Heart left ventricle (tissue), 16 donors: ENCODE data around the gene GATA5. TPM values are rescaled to one million over a fixed set of nuclear protein-coding genes. Genes with fewer than 3 reads are reported as not detected.
"Not testable (repeated sequence)": the region's sequence is repeated elsewhere in the genome, so short reads cannot be mapped to it uniquely, and the experiment has no call there.

Experiments used
- ATAC-seq, 4 donors: fragments of 200-7000 bp; cut with Tn5 transposase; one replicate each; pipeline ENCODE4 v1.9.1; 2020 to 2022; ENCODE audit warnings: moderate library complexity in 4 of 4, mild to moderate bottlenecking in 3 of 4, moderate number of reproducible peaks in 1 of 4
- DNase-seq, 5 donors: peaks; one replicate each; pipeline ENCODE4 v3.0.0-alpha.2; 2020
- H3K27ac ChIP-seq, 12 donors: fragments of 200-600 bp; sonication (generic) in 4 of 12; one replicate each; pipeline versions ENCODE4 v1.5.0 to v1.8.0; 2016 to 2022; ENCODE audit warnings: mild to moderate bottlenecking in 2 of 12
- H3K27me3 ChIP-seq, 9 donors: fragments of 200-600 bp; sonication (generic) in 2 of 9; one replicate each; pipeline versions ENCODE4 v1.5.1 to v1.8.0; 2016 to 2022; ENCODE audit warnings: mild to moderate bottlenecking in 3 of 9
- H3K36me3 ChIP-seq, 9 donors: fragments of 200-600 bp; sonication (generic) in 2 of 9; one replicate each; pipeline versions ENCODE4 v1.5.0 to v1.8.0; 2018 to 2022; ENCODE audit warnings: mild to moderate bottlenecking in 2 of 9
- H3K4me1 ChIP-seq, 12 donors: fragments of 200-600 bp; sonication (generic) in 4 of 12; one replicate each; pipeline versions ENCODE4 v1.5.0 to v1.8.0; 2016 to 2022; ENCODE audit warnings: mild to moderate bottlenecking in 3 of 12
- H3K4me3 ChIP-seq, 12 donors: fragments of 200-600 bp; sonication (generic) in 4 of 12; one replicate each; pipeline versions ENCODE4 v1.5.0 to v1.8.0; 2017 to 2022; ENCODE audit warnings: mild to moderate bottlenecking in 9 of 12, moderate library complexity in 4 of 12
- H3K9me3 ChIP-seq, 12 donors: fragments of 200-600 bp; sonication (generic) in 4 of 12; one replicate each; pipeline versions ENCODE4 v1.5.0 to v1.8.0; 2016 to 2022; ENCODE audit warnings: mild to moderate bottlenecking in 1 of 12
- POLR2A ChIP-seq, 2 donors: fragments of 450-650 bp; IDR thresholded peaks; one replicate each; pipeline ENCODE4 v1.6.1; 2017; ENCODE audit warnings: antibody characterized with exemption in 2 of 2, mild to moderate bottlenecking in 2 of 2, moderate library complexity in 2 of 2
- WGBS, 4 donors: extraction: QIAGEN DNeasy Blood & Tissue Kit in 2 of 4; methylation state at CpG; one replicate each; pipeline versions ENCODE4 v1.1.5 to v1.1.7; 2013 to 2018; 5-methylcytosine and 5-hydroxymethylcytosine counted together
- intact Hi-C, 10 donors: fragments of 100-400 bp; cut with DNase I; formaldehyde crosslinking; loops; one replicate each; pipeline versions ENCODE4 v1.11.1 to v1.14.2; 2022
- polyA plus RNA-seq, 2 donors: library from polyadenylated mRNA; stranded (reverse); fragments of 200-250 nt; gene quantifications; one replicate each; pipeline ENCODE4 v1.2.3, GENCODE V29; 2013
- total RNA-seq, 9 donors: library from RNA; depleted of rRNA in 2 of 9; stranded (reverse); fragments of >200 nt in 2 of 9; fragmentation: NEBNext Ultra II Directional in 3 of 9; extraction: Animal tissue kit (Norgen Biotek cat#: 25700) in 3 of 9; gene quantifications; one replicate each; pipeline versions ENCODE4 v1.1.0 to v1.2.4, GENCODE V29; 2016 to 2023
- TF ChIP-seq, protein P1 (sequence below), 12 donors: fragments of 200-600 bp; sonication (generic) in 4 of 12; IDR thresholded peaks; one replicate each; pipeline versions ENCODE4 v1.5.0 to v1.8.0; 2018 to 2022; ENCODE audit warnings: antibody characterized with exemption in 12 of 12, mild to moderate bottlenecking in 5 of 12
- donor health status: ischemic (EF 13 %, LVEDD 7.1; RV severe dilation, severe dysfunction).
- donor health status: healthy with polysubstance abuse.
- donor health status: DM: no; HTN: yes; CAD: no.
- donor health status: DM: no; HTN: no; CAD: no.
- donor health status: ischemic (EF 25% LVEDD 6.9; RV normal size, moderate dysfunction).
- donor health status: ischemic (EF 25% LVEDD 5.7; RV mildly dilated, moderate dysfunction).
- donor health status: healthy.
- donor health status: DM: yes; HTN: yes; CAD: no.
- donor health status: ischemic (EF 35%, LVEDD 5.7; RV mildly dilated, moderate dysfunction).
- donor health status: nonischemic (EF 11% LVEDD 7.7; RV severe dilation, severe dysfunction).
- donor health status: DM: yes; HTN: yes; CAD: no.
- donor health status: PGD.
- donor health status: ischemic (EF 29% LVEDD 5.4; RV normal size, mild dysfunction).
- donor health status: nonischemic (EF 23%, LVEDD 6.1; RV moderate dilation, normal function).

The GATA5 gene
- total and polyA plus RNA-seq, 11 donors, result 0.21 to 7.4 (median 0.98) TPM

DNA sequence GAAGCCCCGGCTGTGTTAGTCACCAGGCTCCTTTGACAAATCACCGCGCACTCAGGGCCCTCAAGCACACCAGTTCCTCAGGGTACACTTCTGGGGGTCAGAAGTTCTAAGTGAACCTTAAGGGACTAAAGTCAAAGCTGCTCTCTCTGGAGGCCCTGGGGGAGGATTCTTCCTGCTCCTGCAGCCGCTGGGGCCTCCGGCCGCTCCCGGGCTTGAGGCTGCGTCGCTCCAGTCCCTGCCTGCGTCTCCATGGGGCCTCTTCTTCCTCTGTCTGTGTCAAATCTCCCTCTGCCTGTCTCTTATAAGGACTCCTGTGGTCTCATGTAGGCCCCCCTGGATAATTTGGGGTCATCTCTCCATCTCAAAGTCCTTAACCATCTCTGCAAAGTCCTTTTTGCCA lies 18.1 kb upstream of the GATA5 start:
- Histone ChIP-seq H3K27ac (peak overlapping the region in 5 of 12 donors; percentile 32 to 90 (median 61)), H3K4me1 (peaks cover 0 to 39% (median 24%) of the 10 kb centered on the region in 12 donors), H3K9me3 (no peaks in the 10 kb centered on the region), H3K36me3 (no peaks in the 10 kb centered on the region), H3K27me3 (peaks cover 0 to 14% (median 0%) of the 10 kb centered on the region in 9 donors), H3K4me3 (no peak overlapping the region)
- no peak for TF ChIP-seq POLR2A (IDR thresholded peaks at IDR 0.05)
- TF ChIP-seq, protein P1, sequence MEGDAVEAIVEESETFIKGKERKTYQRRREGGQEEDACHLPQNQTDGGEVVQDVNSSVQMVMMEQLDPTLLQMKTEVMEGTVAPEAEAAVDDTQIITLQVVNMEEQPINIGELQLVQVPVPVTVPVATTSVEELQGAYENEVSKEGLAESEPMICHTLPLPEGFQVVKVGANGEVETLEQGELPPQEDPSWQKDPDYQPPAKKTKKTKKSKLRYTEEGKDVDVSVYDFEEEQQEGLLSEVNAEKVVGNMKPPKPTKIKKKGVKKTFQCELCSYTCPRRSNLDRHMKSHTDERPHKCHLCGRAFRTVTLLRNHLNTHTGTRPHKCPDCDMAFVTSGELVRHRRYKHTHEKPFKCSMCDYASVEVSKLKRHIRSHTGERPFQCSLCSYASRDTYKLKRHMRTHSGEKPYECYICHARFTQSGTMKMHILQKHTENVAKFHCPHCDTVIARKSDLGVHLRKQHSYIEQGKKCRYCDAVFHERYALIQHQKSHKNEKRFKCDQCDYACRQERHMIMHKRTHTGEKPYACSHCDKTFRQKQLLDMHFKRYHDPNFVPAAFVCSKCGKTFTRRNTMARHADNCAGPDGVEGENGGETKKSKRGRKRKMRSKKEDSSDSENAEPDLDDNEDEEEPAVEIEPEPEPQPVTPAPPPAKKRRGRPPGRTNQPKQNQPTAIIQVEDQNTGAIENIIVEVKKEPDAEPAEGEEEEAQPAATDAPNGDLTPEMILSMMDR (IDR thresholded peaks at IDR 0.05), result no peak
- ATAC-seq (no peak), DNase-seq (no peak)
- 82 to 92% (median 88%) methylated on average over 10 of the region's 10 CpGs for WGBS, 4 donors
- intact Hi-C loops, result loop anchor here in 7 of 10 donors (10.0 kb wide), 3 partner anchors 79 to 199 kb away; partner anchors contain the start of gene ADRM1 (in 5 of the 7)

DNA sequence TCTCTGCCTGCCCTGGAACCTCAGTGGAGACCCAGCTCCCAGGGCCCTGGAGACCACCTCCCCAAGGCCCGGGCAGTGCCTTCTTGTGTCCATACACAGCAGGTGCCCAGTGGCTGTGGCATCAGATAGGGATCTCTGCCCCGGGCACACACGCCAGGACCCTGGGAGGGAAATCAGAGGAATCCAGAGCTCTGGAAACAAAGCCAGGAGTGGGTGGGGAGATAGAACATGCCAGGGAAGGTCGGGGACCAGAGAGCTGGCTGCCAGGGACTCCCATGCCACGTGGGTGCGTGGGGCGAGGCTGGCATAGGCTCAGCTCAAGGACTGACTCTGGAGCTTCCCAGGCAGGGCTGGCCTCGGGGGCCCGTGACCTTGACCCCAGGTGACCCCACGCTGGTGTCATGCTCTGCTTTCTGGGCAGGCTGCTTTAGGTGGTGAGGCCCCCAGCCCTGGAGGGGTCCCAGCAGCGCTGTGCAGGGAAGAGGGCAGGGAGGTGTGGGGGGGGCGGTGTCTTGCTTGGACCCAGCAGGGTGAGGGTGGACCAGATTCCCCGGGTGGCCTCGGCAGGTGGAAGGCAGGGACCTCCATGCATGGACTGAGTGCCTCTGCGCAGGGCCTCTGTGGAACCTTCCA lies 17.6 kb upstream of the GATA5 start:
- peak; percentile 11 to 58 (median 31) for ATAC-seq
- intact Hi-C loops, result loop anchor here in 7 of 10 donors (10.0 kb wide), 3 partner anchors 79 to 199 kb away; partner anchors contain the start of gene ADRM1 (in 5 of the 7)
- Histone ChIP-seq H3K4me1 (peaks cover 0 to 39% (median 24%) of the 10 kb centered on the region in 12 donors), H3K27me3 (peaks cover 0 to 15% (median 0%) of the 10 kb centered on the region in 9 donors), H3K4me3 (no peak overlapping the region), H3K36me3 (no peaks in the 10 kb centered on the region), H3K27ac (peak overlapping the region in 2 of 12 donors; percentile 32 to 34), H3K9me3 (no peaks in the 10 kb centered on the region)
- 68 to 89% (median 77%) methylated on average over 10 to 15 of the region's 15 CpGs for WGBS, 4 donors
- TF ChIP-seq, protein P1 (IDR thresholded peaks at IDR 0.05), result no peak
- peak in 2 of 5 donors; percentile 39 to 51 for DNase-seq

DNA sequence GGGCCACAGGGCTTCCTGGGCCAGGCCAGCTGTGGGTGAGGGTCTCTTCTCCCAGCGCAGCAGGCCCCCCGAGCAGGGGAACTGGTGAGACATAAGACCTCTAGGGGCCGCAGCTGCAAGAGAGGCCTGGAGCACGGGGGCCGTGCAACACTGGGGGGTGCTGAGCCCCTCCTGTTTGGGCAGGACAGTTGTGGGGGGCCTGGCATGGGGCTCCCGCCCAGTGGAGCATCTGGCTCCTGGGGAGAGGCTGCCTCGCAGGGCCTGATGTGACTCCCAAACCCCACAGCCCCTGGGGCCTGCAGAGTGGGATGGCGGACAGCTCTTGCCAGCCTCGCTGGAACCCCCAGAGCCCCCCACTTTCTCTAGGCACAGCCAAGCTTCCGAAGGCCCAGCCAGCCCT lies 16.9 kb upstream of the GATA5 start:
- H3K27ac ChIP-seq, result no peak overlapping the region
- no peaks in the 10 kb centered on the region for H3K9me3 ChIP-seq
- WGBS, 4 donors, result 83 to 90% (median 88%) methylated on average over 5 to 10 of the region's 10 CpGs; no CpG with 5 or more reads in 1 of the 4 donors
- DNase-seq (no peak), ATAC-seq (no peak)
- peaks cover 0 to 21% (median under 1%) of the 10 kb centered on the region in 9 donors for H3K27me3 ChIP-seq
- intact Hi-C loops, result loop anchor here in 7 of 10 donors (10.0 kb wide), 3 partner anchors 78 to 198 kb away; partner anchors contain the start of gene ADRM1 (in 5 of the 7)
- TF ChIP-seq POLR2A (IDR thresholded peaks at IDR 0.05), result no peak
- TF ChIP-seq, protein P1 (IDR thresholded peaks at IDR 0.05), result no peak
- no peaks in the 10 kb centered on the region for H3K36me3 ChIP-seq
- peaks cover 0 to 43% (median 25%) of the 10 kb centered on the region in 12 donors for H3K4me1 ChIP-seq
- H3K4me3 ChIP-seq, result no peak overlapping the region

DNA sequence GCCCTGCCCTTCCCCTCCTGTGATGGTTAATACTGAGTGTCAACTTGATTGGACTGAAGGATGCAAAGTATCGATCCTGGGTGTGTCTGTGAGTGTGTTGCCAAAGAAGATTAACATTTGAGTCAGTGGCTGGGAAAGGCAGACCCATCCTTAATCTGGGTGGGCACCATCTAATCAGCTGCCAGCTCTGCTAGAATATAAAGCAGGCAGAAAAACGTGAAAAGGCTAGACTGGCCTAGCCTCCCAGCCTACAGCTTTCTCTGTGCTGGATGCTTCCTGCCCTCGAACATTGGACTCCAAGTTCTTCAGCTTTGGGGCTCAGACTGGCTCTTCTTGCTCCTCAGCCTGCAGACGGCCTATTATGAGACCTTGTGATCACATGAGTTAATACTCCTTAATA lies 15.0 kb upstream of the GATA5 start:
- H3K27ac ChIP-seq, H3K9me3 ChIP-seq, H3K4me3 ChIP-seq, DNase-seq, ATAC-seq, H3K36me3 ChIP-seq: not testable (repeated sequence)
- H3K27me3 ChIP-seq, result peaks cover 0 to 26% (median 0%) of the 10 kb centered on the region in 9 donors
- intact Hi-C loops, result loop anchor here in 7 of 10 donors (10.0 kb wide), 3 partner anchors 76 to 196 kb away; partner anchors contain the start of gene ADRM1 (in 5 of the 7)
- H3K4me1 ChIP-seq, result peaks cover 0 to 43% (median 25%) of the 10 kb centered on the region in 12 donors
- 80 to 84% (median 82%) methylated on average over 4 of the region's 4 CpGs for WGBS, 4 donors
